ENCODE measurements around the gene CXCL12. TPM values are rescaled to one million over a fixed set of nuclear protein-coding genes. Genes with fewer than 3 reads are reported as not detected.

The CXCL12 gene
- total and polyA plus RNA-seq, 2 donors (not counting 3 experiments of a cell fraction or from before 2014, with no cell fraction given), result 0.35 to 1.4 TPM

DNA sequence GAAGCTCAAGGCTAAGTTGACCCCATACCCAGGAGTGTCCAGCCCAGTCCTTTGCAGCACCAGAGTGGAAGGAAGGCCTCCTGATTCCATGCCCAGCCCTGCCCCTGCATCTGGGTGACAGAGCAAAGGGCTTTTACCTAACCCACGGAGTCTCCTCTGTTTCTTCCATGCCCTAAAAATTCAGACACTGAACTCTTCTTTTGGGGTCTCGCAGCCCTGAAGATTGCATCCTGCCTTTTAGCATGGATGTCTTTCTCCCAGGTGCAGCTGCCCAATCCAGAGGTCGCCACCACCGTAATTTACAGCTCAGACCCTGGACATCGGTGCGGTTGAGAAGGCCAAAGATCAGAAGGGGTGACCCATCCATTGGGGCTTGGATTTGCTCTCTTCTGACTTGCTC lies 50.8 kb downstream of the CXCL12 start:
- Histone ChIP-seq H3K4me1 (ENCODE audit: control insufficient read depth, extremely low read depth, insufficient read depth, low read length) (no peaks in the 10 kb centered on the region), H3K79me2 (ENCODE audit: control insufficient read depth, insufficient read depth, low read length) (no peaks in the 10 kb centered on the region), H3K9me3 (replicated peaks; ENCODE audit: control insufficient read depth, insufficient read depth, low read length) (no peaks in the 10 kb centered on the region), H3K36me3 (ENCODE audit: control insufficient read depth in 2 of 2, extremely low read depth in 1 of 2, insufficient read depth in 2 of 2, low read length in 2 of 2) (no peaks in the 10 kb centered on the region), H3K4me2 (ENCODE audit: insufficient read depth, low read length) (no peak overlapping the region), H3K9me1 (replicated peaks; ENCODE audit: control insufficient read depth, extremely low read depth, insufficient read depth, low read length) (no peaks in the 10 kb centered on the region), H3K27ac (ENCODE audit: insufficient read depth, low read depth, low read length) (no peak overlapping the region), H4K20me1 (replicated peaks; ENCODE audit: control insufficient read depth, extremely low read depth, insufficient read depth, low read length) (no peaks in the 10 kb centered on the region), H3K27me3 (ENCODE audit: control insufficient read depth in 2 of 2, insufficient read depth in 2 of 2, low read length in 2 of 2) (no peaks in the 10 kb centered on the region), H3K9ac (replicated peaks; ENCODE audit: extremely low read depth, insufficient read depth, low read length) (no peak overlapping the region), H3K4me3 (replicated peaks in 1 of 3; ENCODE audit: insufficient read depth in 1 of 3, low read depth in 1 of 3, low read length in 3 of 3) (no peak overlapping the region), H2AFZ (ENCODE audit: low read depth, low read length) (no peak overlapping the region)
- dilution Hi-C loops (cut with MboI; ENCODE audit: extremely low pct_ligation_motif_present, low sequenced_read_pairs), result no loop called here
- intact Hi-C loops (cut with micrococcal nuclease), result no loop called here
- CTCF ChIA-PET, result interaction anchor here (1.2 kb wide), 1 partner anchor 12 kb away, joined by 3 read pairs; no protein-coding TSS in a partner anchor
- no peak for DNase-seq (ENCODE audit: low read depth, low spot score)
- POLR2A ChIA-PET, result no interaction called here
- TF ChIP-seq POLR2A (IDR thresholded peaks at IDR 0.05; ENCODE audit: low read depth, low read length) (no peak), JUN (IDR thresholded peaks at IDR 0.05; ENCODE audit: borderline replicate concordance, insufficient read depth, insufficient read length, low read depth) (no peak), FOS (IDR thresholded peaks at IDR 0.05; ENCODE audit: borderline replicate concordance, insufficient read depth, low read length) (no peak), EZH2 (IDR thresholded peaks at IDR 0.05; ENCODE audit: borderline replicate concordance, low read depth, low read length, severe bottlenecking) (no peak), GATA2 (IDR thresholded peaks at IDR 0.05; ENCODE audit: insufficient read depth, insufficient read length, low read depth, low read length) (no peak), MYC (IDR thresholded peaks at IDR 0.05; ENCODE audit: low read depth, low read length) (no peak), CTCF (IDR thresholded peaks at IDR 0.05; ENCODE audit: extremely low read depth in 1 of 2, insufficient read depth in 1 of 2, low read depth in 1 of 2, low read length in 2 of 2) (no peak), POLR2AphosphoS5 (IDR thresholded peaks at IDR 0.05; ENCODE audit: insufficient read depth, low read depth, low read length) (no peak)
- TF ChIP-seq, protein P1, sequence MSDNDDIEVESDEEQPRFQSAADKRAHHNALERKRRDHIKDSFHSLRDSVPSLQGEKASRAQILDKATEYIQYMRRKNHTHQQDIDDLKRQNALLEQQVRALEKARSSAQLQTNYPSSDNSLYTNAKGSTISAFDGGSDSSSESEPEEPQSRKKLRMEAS (IDR thresholded peaks at IDR 0.05; ENCODE audit: insufficient read depth, insufficient read length), result no peak
- no TSS peak for BruUV-seq (replicated peaks)
- FAIRE-seq, result no peak

Data from endothelial cell of umbilical vein (primary cell).